ENCODE data around the gene FAM3D.

The FAM3D gene

DNA sequence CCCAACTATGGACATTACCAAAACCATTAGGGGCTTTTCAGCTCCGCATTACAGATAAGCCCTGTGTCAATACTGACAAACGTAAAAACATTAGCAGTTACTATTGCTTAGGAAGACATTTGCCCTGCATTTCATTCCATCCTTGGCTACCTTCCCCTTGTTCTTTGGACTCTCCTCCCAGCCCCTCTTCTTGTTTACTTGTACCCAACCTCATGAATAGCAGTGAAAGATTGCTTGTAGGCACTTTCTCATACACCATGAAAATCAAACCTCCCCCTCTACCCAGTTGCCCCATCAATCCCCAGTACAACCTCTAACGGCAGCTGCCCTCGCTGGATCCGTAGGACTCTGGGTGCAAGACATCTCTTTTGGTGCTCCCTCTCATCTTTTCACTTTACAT lies 72.5 kb downstream of the FAM3D start:
- DNase-seq (ENCODE audit: low read depth in 2 of 2), result no peak

DNA sequence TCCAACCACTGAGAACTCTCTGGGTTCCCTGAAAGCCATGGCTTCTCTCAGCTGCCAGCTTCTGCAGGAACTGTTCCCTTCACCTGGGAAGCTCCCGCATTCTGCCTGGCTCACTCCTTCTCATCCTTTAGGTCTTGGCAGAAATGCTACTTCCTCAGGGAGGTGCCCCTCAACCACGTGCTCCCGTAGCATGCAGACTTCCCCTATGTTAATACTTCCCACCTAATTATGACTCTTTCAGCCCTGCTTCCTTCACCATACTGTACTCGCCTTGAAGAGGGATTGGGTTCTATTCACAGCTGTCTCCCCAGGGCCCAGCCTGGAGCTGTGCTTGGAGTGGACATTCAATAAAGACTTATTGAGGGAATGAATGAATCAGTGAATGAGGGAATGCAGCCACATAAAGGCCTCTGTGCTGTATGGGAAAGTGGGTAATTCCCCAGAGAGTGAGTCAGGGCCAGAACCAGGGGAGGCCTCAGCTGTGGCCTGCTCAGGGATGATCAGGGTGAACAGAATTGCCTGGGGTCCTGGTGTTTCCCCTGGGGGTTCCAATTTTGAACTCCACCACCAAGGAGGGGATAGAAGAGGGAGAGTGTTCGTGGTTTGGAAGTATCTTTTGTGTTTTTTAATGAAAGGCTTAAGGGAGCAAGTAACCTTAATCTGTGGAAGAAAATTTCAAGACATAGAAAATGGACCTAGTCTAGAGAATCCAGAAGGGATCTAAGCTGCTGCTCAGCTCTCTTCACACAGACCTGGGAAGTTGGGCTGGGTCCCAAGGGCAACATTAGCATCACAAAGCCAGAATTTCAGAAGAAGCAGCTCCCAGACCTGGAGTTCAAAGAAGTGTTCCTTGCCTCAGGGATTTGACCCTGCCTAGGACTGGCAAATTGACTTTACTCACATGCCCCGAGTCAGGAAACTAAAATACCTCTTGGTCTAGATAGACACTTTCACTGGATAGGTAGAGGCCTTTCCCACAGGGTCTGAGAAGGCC lies 74.8 kb downstream of the FAM3D start:
- no peak for DNase-seq (ENCODE audit: low read depth in 2 of 2)

DNA sequence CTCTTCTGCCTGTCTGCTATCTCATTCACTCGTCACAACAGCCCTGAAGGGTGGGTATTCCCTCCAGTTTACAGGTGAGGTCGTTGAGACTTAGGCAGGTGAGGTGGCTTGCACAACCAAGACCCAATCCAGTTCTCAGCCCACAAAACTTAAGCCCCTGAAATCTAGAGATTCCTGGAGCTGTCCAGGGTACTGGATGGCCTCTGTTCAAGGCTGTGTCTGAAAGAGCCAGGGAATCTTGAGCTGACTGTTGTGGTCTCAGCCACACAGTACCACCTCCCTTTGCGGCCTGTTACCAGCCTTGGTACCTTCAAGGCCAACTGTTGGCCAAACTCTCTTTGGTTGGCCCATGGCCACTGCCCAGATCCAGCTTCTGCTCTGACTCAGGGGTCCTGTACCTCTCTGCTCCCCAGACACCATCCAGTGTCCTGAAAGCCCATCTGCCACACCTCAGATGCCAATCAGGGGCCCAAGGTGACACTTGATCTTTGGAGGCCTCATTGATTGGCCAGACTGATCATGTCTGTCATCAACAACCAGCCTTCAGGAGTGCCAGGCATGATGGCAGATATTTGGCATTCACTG lies 78.5 kb downstream of the FAM3D start:
- DNase-seq (ENCODE audit: low read depth in 2 of 2), result no peak

DNA sequence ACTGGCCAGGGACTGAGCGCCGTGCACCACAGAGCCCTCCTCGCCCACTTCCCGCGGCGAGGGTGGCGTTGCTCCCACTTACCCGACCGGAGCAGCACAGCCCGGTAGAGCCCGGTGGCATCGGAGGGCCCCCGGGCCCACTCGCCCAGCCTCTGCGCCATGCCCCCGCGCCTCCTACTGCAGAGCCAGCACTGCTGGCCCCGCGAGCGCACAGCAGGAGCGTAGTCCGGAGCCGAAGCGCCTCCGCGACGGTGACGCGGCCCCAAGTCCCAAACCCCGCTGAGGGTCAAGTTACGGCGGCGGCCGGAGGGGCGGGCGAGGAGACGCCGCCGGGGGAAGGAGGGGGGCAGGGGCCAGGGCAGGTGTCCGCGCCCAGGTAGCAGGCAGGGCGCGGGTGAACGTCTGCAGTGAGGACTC lies 79.8 kb downstream of the FAM3D start:
- no peak for DNase-seq (ENCODE audit: low read depth in 2 of 2)

DNA sequence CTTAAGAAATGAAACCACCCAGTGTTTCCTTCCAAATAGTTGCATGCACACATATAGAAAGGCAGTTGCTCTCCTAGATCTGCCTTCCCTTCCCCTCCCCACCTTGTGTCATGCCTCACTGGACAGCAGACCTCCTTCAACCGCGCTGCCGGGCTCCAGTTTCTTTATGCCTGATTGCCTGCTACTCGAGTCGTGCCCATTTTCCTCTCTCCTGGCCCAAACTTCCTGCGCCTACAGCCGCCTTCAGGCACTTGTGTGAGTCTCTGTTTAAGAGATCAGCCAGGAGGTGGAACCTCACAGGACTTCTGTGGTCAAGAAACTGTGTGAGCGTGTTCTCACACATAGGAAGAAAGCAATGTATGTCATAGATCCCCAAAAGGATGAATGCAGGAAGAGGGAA lies 80.6 kb downstream of the FAM3D start:
- DNase-seq (ENCODE audit: low read depth in 2 of 2), result no peak

DNA sequence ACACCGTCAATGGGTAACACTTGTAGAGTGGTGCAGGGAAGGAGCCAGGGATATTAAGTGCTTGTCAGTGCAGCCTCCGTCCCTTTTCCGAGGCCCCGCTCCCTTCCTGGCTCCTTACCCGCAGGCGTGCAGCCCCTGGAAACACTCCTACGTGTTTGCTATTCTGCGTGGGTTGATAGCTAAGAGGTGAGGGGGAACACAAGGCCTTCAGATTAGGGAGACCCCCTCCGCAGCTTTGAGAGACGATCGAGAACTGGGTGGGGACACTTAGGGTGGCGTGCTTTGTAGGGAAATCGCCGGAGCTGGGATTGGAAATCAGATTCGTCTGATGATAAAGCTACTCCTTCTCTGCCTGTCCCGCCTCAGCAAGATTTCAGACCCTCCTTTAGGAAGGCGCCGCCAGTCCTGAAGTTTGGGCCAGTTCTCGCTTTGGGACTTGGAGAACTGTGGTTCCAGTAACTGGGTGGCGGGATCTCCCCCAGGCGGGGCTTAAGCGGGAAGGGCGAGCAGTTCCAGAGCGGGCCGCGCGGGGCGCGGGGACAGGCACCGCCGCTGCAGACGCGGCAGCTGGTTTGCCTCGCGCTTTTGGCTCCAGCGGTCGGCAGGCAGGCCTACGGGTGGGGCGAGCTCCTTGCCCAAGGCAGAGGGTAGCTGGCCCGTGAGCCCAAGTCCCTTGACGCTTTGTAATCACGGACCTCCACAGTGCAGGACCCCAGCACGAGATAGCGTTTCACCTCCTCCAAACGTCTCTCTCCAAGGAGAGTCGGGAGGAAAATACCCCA lies 81.4 kb downstream of the FAM3D start:
- DNase-seq (ENCODE audit: low read depth in 2 of 2), result peak in 1 of 2 donors; percentile 35

DNA sequence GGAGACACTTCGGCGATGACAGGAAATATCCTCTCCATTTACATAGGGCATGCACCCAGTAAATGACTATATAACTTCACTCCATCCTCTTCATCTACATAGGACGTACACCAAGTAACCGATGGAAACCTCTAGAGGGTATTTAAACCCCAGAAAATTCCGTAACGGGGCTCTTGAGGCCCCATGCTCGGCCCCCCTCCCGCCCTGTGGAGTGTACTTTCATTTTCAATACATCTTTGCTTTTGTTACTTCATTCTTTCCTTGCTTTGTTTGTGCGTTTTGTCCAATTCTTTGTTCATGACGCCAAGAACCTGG lies 81.9 kb downstream of the FAM3D start:
- DNase-seq (ENCODE audit: low read depth in 2 of 2), result no peak
